Measurements from ENCODE around the gene SESTD1. TPM values are rescaled to one million over a fixed set of nuclear protein-coding genes. Genes with fewer than 3 reads are reported as not detected.
"Not testable (repeated sequence)": the region's sequence is repeated elsewhere in the genome, so short reads cannot be mapped to it uniquely, and the experiment has no call there.

Gene SESTD1
- total RNA-seq, 1 donor from 2014 or later = 167 TPM

- DNase-seq (ENCODE audit: low spot score) = no peak
Observed at GRCh38 chr2:179123272-179123662, 141.4 kb downstream of the SESTD1 start.

DNA sequence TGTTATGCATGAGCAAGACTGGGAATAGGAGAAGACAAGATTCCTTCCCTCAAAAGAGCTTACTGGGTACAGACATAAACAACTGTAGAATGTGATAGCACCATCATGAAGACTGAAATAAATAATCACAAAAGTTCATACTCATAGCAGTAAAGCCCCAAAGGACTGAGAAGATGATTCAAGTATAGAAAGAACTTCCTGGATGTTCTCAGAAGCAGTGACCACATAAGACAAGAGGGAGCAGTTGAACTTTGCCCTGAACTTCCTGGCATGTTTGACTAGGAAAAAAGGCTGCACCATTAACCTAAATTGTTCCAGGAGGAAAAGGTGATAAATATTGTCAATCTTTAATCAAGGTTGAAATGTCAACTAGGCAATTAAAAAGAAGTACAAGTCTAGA, 156.9 kb downstream of the SESTD1 start:
- no peak for DNase-seq (ENCODE audit: low spot score)

DNA sequence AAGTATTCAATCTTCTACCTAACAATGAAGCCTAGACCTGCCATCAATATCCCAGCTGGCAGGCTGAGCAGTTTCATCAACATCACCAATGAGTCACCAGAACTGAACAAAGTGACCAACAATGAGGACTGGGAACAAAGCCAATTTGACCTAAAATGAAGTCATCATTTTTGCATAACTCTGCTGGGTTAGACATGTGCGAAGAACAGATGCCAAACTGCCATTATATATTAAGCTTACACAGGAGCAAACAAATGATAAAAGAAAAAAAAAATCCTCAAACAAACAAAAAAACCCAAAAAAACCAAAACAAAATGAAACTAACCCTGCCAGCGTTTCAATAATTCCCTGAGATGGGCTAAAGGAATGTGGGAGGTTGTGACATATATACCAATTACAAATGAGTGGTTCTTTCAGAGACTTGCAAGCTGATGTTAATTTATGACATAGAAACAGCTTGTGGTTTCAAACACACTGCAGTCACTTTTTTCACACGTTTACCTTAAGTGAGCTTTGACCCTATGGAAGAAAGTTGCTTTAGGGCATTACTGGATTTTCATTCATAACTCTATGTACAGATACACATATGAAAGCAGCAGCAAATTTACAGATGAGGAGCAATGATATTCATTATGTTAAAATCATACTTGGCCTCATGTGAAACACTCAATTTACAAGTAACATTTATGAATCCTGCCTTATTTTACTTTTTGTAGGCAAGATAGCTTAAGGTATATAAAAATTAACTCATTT, 157.8 kb downstream of the SESTD1 start:
- DNase-seq (ENCODE audit: low spot score) = no peak

- no peak for DNase-seq (ENCODE audit: low spot score)
Observed at GRCh38 chr2:179106342-179106675, 158.3 kb downstream of the SESTD1 start.

- no peak for DNase-seq (ENCODE audit: low spot score)
Observed at GRCh38 chr2:179104736-179105135, 159.9 kb downstream of the SESTD1 start.

GRCh38 chr2:179098080-179098689, 166.4 kb downstream of the SESTD1 start:
- no peak for DNase-seq (ENCODE audit: low spot score)

DNA sequence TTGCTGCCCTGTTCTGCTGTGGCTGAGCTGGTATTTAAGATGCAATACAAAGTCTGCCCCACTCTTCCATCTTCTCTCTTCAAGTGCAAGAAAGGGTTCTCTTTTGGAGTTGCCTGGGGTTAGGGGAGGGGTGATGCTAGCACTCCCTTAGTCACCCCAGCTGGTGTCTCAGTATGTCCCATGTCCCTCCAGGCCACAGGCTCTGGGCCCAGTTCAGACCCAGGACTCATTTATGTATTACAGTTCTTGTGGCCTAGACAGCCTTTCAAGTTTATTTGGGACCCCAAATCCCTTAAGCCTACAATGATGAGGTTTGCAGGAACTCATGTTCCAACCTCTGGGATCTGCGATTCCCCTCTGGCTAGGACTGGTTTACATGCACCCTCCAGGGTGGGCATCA, 167.5 kb downstream of the SESTD1 start:
- no peak for DNase-seq (ENCODE audit: low spot score)

DNA sequence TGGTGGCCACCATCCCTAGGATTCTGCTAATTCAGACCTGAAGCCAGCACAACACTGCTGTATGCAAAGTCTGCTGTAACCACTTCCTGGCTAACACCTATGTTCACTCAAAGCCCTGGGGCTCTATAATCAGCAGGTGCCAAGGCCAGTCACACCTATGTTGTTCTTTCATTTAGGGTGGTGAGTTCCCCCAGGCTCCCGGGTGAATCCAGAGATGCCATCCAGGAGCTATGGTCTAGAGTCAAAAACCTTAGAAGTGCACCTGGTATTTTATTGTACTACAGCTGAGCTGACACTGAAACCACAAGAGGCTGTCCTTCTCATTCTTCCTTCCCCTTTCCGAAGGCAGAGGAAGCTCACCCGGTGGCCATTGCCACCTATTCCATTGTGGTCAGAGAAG, 168.5 kb downstream of the SESTD1 start:
- DNase-seq (ENCODE audit: low spot score) = no peak

DNA sequence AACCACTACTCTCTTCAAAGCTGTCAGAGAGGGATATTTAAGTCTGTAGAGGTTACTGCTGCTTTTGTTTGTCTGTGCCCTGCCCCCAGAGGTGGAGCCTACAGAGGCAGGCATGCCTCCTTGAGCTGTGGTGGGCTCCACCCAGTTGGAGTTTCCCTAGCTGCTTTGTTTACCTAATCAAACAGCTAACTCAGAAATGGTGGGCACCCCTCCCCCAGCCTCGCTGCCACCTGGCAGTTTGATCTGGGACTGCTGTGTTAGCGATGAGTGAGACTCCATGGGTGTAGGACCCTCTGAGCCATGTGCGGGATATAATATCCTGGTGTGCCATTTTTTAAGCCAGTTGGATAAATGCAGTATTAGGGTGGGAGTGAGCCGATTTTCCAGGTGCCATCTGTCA, 171.7 kb downstream of the SESTD1 start:
- not testable (repeated sequence) for DNase-seq (ENCODE audit: low spot score)

- no peak for DNase-seq (ENCODE audit: low spot score)
Observed at GRCh38 chr2:179082697-179083096, 181.9 kb downstream of the SESTD1 start.

DNA sequence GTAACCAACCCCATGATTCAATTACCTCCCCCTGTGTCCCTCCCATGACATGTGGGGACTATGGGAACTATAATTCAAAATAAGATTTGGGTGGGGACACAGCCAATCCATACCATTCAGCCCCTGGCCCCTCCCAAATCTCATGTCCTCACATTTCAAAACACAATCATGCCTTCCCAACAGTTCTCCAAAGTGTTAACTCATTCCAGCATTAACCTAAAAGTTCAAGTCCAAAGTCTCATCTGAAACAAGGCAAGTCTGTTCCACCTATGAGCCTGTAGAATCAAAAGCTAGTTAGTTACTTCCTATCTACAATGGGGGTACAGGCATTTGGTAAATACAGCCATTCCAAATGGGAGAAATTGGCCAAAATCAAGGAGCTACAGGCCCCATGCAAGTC, 182.7 kb downstream of the SESTD1 start:
- DNase-seq (ENCODE audit: low spot score) = no peak

DNA sequence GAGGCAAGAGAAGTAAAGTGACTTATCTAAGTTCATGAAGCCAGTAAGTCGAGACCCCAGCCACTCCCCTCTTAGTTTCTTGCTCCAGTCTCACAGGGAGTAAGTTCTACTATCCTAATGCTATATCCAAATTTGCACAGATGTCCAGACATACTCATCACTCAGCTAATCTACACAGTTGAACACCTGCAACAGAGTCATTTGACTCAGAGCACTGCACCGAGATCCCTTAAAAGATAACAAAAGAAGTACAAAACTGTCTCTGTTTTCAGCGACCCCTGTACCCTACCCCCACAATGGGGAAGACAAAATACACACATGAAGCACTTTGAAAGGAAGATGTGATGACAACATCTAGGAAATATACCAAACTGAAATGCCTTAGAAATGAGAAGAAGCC, 192.1 kb downstream of the SESTD1 start:
- DNase-seq (ENCODE audit: low spot score) = no peak

DNA sequence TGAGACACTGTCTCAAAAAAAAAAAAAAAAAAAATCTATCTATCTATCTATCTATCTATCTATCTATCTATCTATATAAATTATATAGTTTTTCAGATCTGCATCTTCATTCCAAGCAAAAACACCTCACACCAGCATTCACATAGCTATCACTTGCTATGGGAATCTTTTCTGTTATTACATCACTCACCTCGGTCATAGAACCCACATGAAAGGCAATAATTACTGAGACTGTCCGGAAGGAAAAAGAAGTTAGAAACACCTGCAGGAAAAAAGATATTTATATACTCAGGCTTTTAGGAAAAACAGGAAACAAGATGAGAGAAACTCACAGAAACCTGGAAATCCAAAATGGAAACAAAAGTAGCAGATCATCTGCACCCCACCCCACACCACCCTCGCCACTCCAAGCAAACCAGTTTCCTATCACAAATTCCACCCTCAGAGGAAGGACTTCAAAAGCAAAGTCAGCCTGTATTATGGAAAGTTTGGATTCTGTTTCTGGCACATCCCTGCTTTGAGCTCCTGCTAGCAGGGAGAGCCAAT, 192.7 kb downstream of the SESTD1 start:
- no peak for DNase-seq (ENCODE audit: low spot score)

DNA sequence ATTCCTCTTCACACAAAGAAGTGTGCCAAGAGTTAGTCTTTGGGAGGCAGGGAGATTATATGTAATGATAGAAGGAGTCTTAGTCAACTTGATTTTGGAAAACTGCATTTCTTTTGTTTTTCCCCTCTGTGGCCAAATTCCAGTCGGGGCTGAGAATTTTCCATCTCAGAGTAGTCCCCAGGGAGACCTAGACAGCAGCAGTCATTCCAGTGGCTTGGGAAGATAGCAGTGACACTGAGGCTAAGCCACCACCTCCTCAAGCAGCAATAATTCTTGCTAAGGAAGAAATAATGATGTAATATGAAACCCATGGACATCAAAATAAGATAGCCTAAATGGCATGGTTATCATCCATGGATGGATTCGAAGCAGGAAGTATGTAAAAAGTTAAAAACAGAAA, 193.7 kb downstream of the SESTD1 start:
- no peak for DNase-seq (ENCODE audit: low spot score)

DNA sequence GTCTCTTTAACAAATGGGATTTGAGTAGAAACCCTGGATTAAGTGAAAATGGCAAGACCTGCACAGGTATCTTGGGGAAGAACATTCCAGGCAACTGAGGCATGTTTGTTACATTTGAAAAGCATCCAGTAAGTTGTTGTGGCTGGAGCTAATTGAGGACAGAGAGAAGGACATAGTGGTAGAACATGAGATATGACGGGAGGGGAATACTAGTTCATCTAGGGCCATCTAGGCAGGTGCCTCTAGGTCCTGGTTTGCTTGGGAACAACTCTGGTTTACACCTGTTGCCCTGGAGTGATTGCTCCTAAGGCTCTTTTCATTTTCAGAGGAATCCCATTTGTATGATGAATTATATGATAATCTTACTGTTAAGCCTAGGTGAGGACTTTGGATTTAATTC, 194.9 kb downstream of the SESTD1 start:
- no peak for DNase-seq (ENCODE audit: low spot score)

- DNase-seq (ENCODE audit: low spot score) = no peak
Observed at GRCh38 chr2:179068991-179069643, 195.5 kb downstream of the SESTD1 start.

DNA sequence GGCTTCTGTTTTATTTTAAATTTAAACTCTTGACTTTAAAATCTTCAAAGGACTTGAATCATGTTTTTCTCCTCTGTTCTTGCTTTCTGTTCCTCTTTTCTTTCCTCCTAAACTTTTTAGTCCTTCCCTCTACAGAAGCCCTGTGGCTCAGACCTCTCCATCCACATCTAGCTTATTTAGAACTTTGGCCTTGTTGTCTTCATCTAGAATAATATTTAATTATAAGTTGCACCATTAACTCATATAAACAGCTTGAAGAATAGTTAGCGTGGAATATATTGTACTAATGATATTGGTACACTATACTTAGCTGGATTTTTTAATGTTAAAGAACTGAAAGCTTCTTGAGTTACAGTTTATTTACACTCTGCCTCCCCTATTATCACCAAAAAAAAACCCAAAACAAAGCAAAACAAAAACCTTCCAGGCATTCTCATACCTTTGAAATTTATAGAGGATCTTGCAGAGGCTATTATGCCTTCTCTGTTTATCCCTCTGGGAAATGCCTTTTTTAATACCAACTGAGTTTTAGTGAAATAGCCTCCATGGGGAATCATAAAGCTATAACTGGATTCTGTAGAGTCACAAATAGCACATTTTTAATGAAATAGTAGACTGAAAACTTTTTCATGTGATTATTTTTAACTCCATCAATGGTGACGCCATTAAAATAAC, 205.5 kb downstream of the SESTD1 start:
- no peak for DNase-seq (ENCODE audit: low spot score)

DNA sequence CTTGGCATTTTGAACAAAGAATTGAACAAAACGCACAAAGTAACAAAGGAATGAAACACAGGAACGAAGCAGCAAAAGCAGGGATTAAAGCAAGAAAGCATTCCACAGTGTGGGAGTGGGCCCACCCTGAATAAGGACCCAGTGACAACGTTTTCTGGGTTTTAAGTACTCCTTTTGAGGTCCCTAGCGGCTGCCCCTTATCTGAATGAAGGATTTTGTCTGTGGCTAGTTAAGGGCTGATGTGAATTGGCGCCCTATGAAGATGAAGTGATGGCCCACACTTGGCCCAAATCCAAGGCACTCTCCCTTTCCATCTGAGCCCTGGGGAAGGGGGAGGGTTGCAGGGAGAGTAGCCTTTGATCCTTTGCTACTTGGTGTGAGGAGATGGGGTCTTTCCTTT, 206.9 kb downstream of the SESTD1 start:
- DNase-seq (ENCODE audit: low spot score) = no peak

GRCh38 chr2:179053568-179053967, 211.1 kb downstream of the SESTD1 start:
- not testable (repeated sequence) for DNase-seq (ENCODE audit: low spot score)
